GM12801 (cell line): ENCODE data around the gene PITHD1.

Experiments used
- TF ChIP-seq, protein P1 (sequence below): IDR thresholded peaks from one replicate; pipeline ENCODE4 v1.5.1; 2011; ENCODE audit warnings: control low read depth; ENCODE audit not compliant: insufficient read length; ENCODE audit errors: extremely low read depth

PITHD1 gene

DNA sequence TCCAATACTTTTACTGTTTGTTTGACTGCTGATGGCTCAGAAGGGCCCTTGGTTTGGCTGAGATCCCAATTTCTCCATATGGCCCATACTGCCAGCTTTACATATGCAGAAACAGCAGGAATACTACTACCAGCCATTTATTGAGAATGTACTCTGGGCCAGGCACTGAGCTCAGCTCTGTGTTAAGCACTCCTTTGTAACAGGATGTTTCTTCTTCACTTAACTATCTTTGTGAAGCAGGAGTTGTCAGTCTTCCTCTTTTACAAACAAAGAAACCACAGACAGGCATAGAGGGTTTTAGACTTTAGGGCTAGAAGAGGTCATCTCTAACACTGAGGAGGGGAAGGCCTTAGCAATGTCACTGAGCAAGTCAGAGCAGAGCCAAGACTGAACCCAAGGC, 38.7 kb downstream of the PITHD1 start:
- TF ChIP-seq, protein P1, sequence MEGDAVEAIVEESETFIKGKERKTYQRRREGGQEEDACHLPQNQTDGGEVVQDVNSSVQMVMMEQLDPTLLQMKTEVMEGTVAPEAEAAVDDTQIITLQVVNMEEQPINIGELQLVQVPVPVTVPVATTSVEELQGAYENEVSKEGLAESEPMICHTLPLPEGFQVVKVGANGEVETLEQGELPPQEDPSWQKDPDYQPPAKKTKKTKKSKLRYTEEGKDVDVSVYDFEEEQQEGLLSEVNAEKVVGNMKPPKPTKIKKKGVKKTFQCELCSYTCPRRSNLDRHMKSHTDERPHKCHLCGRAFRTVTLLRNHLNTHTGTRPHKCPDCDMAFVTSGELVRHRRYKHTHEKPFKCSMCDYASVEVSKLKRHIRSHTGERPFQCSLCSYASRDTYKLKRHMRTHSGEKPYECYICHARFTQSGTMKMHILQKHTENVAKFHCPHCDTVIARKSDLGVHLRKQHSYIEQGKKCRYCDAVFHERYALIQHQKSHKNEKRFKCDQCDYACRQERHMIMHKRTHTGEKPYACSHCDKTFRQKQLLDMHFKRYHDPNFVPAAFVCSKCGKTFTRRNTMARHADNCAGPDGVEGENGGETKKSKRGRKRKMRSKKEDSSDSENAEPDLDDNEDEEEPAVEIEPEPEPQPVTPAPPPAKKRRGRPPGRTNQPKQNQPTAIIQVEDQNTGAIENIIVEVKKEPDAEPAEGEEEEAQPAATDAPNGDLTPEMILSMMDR = no peak

DNA sequence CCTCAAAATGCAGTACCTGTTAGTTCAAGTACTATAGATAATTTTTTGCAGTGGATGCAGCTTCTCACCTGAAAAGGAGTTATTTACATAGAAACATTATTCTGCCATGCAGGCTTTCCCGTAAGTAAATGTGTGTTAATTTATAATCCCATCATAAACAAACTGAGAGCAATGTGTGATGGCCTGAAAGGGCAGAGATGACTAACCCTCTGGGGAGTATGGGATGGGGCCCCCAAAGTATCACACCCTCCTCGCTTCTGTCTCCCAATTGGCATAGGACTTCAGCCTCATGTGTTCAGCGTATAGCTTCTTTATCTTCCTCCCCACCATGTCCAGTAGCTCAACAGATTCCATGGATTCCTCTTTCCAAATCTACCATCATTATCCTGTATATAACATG, 39.4 kb downstream of the PITHD1 start:
- TF ChIP-seq, protein P1 = no peak

DNA sequence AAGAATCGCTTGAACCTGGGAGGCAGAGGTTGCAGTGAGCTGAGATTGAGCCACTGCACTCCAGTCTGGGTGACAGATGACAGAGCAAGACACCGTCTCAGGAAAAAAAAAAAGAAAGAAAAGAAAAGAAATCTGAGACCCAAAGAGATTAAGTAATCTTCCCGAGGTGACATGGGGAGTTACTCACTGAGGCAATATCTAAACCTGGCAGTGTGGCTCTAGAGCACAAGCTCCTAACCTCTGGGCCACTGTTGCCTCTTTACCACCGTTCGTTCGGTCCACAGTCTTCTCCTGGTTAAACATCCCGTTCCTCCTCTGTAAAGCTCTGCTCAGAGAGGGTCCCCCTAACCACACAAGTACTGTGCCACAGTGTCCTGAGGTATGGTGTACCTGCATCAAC, 45.5 kb downstream of the PITHD1 start:
- TF ChIP-seq, protein P1 = no peak

DNA sequence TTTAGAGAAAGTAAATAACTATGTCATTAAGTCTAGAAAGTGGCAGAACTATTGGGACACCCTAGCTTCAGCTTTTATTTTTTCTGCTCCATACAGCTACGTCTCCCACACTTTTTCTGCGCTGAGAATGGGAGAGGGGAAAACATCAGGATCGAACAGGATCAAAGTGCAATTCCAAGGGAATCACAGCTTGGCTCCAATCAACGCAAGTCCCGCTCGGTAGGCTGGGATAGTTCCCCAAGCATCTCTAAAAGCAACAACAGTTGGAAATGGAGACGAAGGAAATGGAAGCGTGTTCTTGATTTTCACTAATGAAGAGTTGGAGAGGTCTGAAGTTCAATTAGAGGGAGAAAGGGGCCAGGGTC, 46.5 kb downstream of the PITHD1 start:
- TF ChIP-seq, protein P1 = no peak

DNA sequence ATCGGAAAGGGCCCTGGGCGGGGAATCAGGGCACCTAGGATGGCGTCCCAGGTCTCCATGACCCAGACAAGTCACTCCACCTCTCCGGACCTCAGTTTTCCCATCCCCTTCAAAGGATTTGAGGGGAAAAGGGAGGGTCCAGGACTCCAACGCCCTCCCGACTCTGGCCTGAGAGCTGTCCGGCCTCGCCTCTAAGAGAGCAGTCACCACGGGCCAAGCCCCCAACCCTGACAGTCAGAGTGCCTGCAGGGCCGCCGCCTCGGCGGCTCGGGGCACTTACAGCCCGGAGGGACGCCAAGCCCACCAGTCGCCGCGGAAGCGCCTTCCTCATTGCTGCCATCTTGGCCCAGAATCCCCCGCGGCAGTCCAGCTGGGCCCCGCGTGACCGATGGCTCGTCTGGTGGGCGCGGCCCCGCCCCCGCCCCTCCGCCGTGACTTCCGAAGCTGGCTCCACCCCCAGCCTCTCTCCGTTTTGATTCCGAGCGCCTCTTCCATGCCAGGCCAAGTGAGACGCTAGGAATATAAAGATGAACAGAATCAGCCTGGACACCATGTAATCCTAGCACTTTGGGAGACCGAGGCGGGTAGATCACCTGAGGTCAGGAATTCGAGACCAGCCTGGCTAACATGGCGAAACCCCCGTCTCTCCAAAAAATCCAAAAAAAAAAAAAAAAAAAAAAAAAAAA, 47.0 kb downstream of the PITHD1 start, which contains the start of gene HMGCL:
TSS of gene HMGCL (minus strand) at position 354 of the 686 bp plus-strand sequence. CDS start at position 340, 14 bp downstream.
- TF ChIP-seq, protein P1 = no peak

DNA sequence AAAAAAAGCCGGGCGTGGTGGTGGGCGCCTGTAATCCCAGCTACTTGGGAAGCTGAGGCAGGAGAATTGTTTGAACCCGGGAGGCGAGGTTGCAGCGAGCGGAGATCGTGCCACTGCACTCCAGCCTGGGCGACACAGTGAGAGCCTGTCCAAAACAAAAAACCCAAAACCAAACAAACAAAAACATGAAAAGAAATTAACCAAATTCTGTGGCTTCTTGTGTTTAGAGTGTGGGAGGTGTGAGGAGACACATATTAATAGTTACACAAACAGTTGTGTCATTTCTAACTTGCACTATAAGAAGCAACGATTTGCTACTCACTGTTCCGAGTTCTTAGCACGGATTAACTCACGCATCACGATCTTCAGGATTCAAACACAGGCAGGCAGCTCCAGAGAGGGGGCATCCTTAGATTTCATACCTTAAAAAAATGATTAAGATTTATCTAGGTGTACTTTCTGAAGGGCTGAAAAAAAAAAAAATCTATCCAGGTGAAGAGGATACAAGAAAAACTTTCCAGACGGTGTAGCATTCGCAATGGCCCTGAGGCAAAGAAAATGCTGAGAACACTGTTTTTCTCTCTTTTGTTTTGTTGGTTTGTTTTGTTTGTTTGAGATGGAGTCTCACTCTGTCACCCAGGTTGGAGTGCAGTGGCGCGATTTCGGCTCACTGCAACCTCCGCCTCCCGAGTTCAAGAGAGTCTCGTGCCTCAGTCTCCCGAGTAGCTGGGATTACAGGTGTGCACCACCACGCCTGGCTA, 47.7 kb downstream of the PITHD1 start:
- TF ChIP-seq, protein P1 = no peak

DNA sequence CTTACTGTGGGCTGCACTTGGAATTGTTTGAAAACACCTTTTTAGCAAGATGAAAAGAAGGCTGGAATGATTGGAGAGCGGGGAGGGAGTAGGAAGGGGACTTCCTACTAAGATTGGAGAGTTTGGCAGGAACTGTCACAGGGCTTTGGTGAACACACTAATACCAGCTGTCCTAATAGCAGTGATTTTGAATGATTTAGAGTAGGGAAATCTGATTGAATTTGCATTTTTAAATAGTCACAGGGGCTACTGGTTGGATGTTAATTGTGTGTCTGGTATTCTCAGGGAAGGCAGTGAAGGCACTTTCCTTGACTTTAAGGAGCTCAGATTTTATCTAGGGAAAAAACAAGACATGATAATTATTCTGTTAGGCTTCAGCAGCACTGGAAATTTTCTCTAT, 49.5 kb downstream of the PITHD1 start:
- TF ChIP-seq, protein P1 = no peak
